Measurements from ENCODE around the gene ALDH3A1.

Gene ALDH3A1

DNA sequence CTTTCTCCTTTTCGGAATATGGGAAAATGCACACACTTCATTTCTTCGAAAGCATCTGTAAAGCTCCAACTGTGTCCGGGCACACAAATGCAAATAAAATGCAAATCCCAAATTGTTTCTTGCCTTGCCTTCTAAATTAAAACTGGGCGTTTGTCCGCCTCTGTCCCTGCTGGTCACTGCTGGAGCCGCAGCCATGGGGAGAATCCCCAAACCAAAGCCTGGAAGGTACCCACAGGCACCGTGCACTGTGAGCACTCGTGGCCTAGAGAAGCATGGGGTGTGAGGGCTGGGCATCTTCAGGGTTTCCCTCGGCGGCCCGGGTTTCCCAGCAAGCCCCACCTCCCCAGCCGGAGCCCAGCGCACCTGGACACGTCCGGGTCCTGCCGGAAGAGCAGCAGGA lies 34.6 kb downstream of the ALDH3A1 start:
- H3K4me3 ChIP-seq (ENCODE audit: low read depth, low read length) = no peak overlapping the region
- TF ChIP-seq, protein P1, sequence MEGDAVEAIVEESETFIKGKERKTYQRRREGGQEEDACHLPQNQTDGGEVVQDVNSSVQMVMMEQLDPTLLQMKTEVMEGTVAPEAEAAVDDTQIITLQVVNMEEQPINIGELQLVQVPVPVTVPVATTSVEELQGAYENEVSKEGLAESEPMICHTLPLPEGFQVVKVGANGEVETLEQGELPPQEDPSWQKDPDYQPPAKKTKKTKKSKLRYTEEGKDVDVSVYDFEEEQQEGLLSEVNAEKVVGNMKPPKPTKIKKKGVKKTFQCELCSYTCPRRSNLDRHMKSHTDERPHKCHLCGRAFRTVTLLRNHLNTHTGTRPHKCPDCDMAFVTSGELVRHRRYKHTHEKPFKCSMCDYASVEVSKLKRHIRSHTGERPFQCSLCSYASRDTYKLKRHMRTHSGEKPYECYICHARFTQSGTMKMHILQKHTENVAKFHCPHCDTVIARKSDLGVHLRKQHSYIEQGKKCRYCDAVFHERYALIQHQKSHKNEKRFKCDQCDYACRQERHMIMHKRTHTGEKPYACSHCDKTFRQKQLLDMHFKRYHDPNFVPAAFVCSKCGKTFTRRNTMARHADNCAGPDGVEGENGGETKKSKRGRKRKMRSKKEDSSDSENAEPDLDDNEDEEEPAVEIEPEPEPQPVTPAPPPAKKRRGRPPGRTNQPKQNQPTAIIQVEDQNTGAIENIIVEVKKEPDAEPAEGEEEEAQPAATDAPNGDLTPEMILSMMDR (IDR thresholded peaks at IDR 0.05; ENCODE audit: low read depth, low read length) = no peak

DNA sequence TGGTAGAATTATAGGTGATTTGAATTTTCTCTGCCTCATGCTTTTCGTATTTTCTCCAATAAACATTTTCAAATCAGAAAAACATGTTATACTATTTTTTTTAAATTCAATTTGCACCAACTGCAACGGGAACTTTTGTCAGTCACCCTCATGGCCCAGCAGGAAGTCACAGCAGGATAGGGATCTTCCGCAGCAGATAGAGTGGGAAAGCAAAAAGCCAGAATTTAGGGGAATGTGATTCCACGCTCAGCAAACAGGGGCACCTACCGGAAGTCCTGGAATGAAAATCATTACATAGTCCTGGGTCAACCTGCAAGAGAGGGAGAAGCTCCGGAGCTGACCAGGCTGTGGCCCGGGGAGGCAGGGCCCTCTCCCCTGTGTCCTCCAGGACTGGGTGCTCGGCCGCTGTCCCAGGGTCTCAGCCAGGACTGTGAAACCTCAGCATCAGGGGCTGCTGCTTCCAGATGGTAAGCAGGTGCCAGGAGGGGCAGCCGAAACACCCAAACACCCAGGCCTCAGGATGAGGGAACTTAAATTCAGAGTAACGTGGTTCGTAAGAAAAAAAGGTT lies 35.6 kb downstream of the ALDH3A1 start:
- no peak overlapping the region for H3K4me3 ChIP-seq (ENCODE audit: low read depth, low read length)
- TF ChIP-seq, protein P1 (IDR thresholded peaks at IDR 0.05; ENCODE audit: low read depth, low read length) = no peak

DNA sequence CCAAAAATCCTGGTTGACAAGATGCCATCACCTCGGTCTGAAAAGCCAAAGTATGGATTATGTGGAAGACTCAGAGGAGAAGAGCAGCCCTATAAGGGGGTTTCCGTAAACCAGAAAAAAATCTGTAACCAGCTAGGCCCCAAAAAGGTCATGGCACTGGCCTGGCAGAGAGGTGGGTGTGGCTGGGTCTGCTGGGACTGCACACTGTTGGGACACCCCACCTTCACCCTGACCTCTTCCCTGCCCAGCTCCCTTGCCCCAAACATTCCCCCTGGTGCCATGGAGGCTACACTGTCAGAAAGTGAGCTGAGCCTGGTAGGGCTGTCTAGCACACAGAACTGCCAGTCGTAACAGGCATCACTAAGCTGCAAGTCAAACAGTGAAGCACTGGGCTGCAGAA lies 38.3 kb downstream of the ALDH3A1 start:
- TF ChIP-seq, protein P1 (IDR thresholded peaks at IDR 0.05; ENCODE audit: low read depth, low read length) = no peak
- no peak overlapping the region for H3K4me3 ChIP-seq (ENCODE audit: low read depth, low read length)

DNA sequence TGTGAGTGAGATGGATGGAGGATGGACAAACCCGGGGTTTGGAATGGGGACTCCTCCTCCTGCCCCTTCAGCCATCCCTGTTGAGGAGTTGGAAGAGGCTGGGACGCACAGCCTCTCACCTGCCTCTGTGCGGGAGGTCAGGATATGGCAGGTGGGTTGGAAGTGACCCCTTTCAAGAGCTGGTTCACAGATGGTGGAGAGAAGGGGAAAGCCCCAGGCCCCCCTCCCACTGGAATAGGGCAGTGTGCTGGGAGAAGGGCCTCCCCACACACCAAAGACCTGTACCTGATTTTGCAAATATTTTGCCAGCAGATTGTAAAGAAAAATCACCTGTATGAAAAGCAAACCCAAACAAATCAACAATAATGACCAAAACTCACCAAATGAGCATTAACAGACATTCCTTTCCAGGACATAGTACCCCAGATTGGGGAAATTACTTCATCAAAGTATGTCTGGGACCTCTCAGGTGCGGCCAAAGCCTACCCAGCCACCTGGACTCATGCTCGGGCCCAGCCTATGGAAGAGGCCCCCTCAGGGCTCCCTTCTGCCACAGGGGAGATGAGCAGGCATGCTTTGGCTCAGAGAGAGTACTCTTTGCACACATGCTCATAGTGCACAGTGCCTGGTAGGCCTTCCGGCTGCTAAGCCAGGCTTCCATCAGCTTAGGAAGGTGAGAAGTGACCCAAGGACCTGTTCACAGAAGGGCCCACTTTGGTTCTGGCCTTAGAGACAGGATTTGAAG lies 39.5 kb downstream of the ALDH3A1 start:
- TF ChIP-seq, protein P1 (IDR thresholded peaks at IDR 0.05; ENCODE audit: low read depth, low read length) = no peak

DNA sequence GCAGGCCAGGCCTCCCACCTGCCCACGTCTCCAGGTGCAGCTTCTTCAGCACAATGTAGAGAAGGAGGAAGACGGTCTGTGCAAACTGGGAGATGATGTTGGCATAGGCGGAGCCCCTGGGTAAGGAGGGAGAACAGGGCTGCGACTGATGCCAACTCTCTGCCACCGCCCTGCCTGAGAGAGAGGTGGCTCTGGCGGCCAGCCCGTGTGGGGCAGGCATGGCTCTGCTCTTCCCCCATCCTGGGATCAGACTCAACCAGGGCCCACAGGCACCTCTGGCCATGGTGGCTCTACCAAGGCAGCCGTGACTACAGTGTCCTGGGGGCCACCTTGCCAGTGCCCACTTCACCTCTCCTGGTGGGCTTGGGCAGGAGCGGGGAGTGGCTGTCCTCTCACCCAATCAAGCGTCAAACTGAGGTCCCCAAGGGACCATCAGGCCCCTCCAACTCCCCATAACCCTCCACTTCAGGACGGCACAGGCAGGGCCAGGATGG lies 40.3 kb downstream of the ALDH3A1 start:
- TF ChIP-seq, protein P1 (IDR thresholded peaks at IDR 0.05; ENCODE audit: low read depth, low read length) = no peak
- H3K4me3 ChIP-seq (ENCODE audit: low read depth, low read length) = no peak overlapping the region

More for the DNA sequence above, 39.5 kb downstream of the ALDH3A1 start:
- H3K4me3 ChIP-seq (ENCODE audit: low read depth, low read length) = no peak overlapping the region

DNA sequence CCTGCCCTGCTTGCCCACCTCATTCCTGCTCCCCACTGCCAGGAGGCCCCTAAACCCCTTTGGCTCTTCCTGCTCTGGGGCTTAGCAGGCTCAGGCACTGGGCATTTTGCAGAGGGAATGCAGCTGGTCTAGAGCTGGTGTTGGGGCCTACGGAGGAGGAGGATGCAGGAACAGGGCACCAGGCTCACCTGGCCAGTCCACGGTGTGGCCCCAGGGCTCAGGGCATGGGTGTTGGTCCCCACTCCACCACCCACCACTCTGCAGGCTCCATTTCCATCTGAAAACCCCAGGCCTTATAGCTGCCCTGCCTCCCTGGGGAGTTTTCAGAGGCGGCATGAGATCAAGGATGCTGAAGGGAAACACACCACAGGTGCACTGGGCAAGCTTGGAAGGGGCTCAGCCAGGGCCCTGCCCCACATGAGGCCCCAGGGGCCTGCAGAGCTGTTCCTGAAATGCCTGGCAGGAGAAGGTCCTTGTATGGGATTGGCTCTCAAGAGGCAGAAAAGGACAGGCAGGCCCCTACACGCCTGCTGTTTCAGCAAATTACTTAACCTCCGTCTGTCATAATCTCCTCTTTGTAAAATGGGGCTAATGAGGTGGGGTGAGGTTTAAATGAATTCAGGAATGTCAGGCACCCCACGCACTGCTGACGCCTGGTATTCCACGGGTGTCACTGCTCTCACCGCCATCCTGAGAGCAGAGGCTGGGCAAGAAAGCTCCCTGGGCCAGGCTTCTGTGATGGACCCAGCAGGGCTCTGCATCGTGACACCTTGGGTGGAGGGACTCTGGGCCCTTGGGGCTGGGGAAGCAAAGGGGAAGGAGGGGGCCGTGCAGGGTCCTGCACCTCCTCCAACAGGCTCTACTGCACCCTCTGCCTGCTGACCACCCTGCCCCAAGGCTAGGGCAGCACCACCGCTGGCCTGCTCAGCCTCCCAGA lies 41.0 kb downstream of the ALDH3A1 start:
- H3K4me3 ChIP-seq (ENCODE audit: low read depth, low read length) = no peak overlapping the region
- TF ChIP-seq, protein P1 (IDR thresholded peaks at IDR 0.05; ENCODE audit: low read depth, low read length) = no peak

All from WI38 (cell line).